Left renal cortex interstitium (tissue), 4 donors: ENCODE results near the gene TGM6. TPM values are rescaled to one million over a fixed set of nuclear protein-coding genes. Genes with fewer than 3 reads are reported as not detected.

ENCODE experiments used
- DNase-seq, 4 donors: peaks; one replicate each; pipeline ENCODE4 v3.0.0-alpha.2; 2013; ENCODE audit warnings: low read depth in 4 of 4, low spot score in 2 of 4, missing footprints in 1 of 4
- polyA plus RNA-seq, 4 donors: library from polyadenylated mRNA; unstranded; fragments of 120-200 nt; gene quantifications; one replicate each; pipeline ENCODE4 v1.2.1, GENCODE V29; 2013; ENCODE audit not compliant: insufficient read length in 4 of 4

The TGM6 gene
- polyA plus RNA-seq, 4 donors = not detected

- no peak for DNase-seq
Measured at GRCh38 chr20:2363187-2363586, 17.5 kb upstream of the TGM6 start.

DNA sequence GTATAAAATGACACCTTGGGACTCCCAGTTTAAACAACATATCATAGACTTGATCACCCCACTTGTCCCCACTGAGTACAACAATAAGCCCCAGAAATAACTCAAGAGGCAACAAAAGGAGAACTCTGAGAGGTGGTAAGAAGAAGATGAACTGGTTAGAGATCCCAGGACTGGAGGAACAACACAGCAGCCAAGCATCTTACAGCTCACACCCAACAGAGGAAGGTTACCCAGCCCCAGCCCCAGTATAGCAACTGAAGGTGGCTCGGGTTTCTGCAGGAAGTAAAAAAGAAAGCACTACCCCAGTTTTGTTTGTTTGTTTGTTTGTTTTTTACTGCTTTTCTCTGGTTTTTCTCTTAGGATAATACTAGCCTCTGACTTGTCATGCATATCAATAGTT lies 17.1 kb upstream of the TGM6 start:
- DNase-seq = no peak

DNA sequence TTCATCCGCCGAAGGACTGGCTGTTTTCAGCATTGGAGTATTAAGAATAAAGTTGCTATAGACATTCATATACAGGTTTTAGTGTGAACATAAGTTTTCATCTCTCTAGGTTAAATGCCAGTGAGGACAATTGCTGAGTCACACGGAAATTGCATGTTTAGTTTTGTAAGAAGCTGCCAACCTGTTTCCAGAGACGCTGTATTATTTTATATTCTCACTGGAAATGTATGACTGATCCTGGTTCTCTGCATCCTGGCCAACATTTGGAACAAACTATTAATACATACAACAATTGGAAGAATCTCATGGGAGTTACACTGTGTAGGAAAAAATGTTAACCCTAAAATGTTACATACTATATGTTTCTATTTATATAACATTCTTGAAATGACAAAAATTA lies 16.7 kb upstream of the TGM6 start:
- no peak for DNase-seq

GRCh38 chr20:2365091-2365490 lies 15.6 kb upstream of the TGM6 start:
- no peak for DNase-seq

- no peak for DNase-seq
Measured at GRCh38 chr20:2365666-2366065, 15.0 kb upstream of the TGM6 start.

DNA sequence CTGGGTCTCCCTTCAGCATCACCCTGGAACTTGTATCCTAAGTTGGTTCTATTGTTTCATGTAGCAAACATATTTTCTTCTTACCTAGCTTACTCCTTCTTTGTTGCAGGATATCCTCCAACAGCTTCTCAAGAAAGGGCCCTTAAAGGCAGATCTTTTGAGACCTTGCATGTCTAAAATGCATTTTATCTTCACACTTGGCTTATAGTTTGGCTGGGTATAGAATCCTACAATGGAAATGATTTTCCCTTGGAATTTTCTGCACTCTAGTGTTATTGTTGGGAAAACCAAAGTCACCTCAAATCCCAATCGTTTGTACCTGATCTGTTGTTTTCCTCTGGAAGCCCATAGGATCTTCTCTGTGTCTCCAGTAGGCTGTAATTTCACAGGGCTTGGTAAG lies 12.1 kb upstream of the TGM6 start:
- no peak for DNase-seq

GRCh38 chr20:2373098-2373497 lies 7.6 kb upstream of the TGM6 start:
- no peak for DNase-seq

DNA sequence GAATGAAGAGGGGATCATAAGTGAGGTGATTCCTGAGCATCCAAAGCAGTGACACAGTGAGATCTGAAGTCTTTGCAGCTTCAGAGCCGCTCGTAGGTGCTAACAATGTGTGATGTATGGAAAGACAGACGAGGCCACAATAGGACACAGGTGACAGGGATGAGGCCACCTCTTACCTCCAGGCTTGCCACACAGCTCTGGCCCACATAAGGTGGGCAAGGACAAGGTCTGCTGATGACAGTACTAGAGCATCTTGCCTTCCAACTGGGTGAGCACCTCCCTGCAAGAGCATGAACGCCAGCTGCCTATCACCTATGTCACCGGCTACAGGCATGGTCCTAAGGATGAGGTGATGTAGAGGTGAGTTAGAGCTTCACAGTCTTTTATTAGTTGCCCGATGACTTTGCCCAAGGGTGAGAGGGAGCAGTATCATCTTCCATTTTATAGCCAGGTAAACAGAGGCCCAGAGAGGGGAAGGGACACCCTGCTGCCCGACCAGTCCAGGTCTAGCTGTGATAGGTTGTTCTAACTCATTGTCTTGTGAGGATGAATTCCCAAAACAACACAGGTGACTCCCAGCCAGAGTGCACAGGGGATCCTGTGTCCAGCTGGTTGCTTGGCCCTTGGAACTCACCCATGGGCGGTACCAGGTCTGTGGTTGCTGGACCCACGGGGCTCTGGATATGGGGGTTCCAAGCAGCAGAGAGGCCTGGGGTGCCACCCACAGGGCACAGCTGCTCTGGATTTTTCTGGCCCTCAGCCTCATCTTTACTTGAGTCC lies 6.2 kb upstream of the TGM6 start:
- DNase-seq = no peak

DNA sequence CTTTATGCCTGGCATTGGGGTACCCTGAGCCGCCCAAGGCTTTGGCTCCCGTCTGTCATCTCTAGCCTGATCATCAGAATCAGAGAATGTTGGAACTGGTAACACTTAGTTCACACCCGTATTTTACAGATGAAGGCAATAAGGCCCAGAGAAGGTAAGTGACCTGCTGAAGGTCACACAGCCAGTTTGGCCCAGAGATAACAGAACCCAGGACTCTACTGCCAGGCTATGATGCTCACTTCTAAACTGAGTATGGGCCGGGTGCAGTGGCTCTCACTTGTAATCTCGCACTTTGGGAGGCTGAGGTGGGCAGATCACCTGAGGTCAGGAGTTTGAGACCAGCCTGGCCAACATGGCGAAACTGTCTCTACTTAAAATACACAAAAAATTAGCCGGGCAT lies 1.8 kb upstream of the TGM6 start:
- DNase-seq = no peak

- no peak for DNase-seq
Measured at GRCh38 chr20:2379511-2380229, 1.0 kb upstream of the TGM6 start.

DNA sequence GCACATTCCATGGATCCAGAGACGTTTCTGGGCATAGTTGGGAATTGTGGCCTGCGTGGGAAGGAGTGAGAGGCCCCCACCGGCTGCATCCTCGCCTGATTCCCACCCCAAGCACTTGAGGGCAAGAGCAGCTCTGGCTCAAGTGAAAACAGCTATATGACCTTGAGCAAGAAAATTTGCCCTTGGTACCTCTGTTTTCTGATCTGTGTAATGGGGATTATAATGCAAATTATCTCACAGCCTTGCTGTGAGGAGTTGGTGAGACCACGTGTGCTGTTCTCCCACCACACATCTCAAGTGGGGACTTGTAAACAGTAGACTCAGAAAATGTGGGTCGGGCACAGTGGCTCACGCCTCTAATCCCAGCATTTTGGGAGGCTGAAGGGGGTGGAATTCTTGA lies 602 bp downstream of the TGM6 start:
- no peak for DNase-seq

DNA sequence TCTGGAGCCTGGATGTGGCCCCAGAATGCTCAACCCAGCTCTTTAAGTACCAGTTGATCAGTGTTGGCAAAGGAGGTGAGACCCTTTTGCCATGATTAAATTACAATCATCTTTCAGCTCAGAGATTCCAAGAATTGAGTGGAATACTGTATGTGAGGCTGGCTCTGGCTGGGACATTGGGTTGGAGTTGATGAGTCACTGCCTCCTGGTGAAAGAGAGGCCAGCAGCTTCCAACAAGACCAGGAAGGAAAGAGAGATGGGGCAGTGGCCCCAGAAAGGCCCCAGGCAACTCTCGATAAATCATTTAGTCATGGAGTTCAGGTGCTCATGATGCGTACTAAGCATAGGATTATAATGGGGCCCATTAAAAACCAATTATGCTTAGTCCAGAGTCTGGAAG lies 2.1 kb downstream of the TGM6 start:
- no peak for DNase-seq

GRCh38 chr20:2385026-2385425 lies 4.3 kb downstream of the TGM6 start:
- no peak for DNase-seq

GRCh38 chr20:2385496-2385895 lies 4.8 kb downstream of the TGM6 start:
- no peak for DNase-seq

- DNase-seq = no peak
Measured at GRCh38 chr20:2386516-2387179, 5.9 kb downstream of the TGM6 start.

- no peak for DNase-seq
Measured at GRCh38 chr20:2387180-2387577, 6.5 kb downstream of the TGM6 start.

DNA sequence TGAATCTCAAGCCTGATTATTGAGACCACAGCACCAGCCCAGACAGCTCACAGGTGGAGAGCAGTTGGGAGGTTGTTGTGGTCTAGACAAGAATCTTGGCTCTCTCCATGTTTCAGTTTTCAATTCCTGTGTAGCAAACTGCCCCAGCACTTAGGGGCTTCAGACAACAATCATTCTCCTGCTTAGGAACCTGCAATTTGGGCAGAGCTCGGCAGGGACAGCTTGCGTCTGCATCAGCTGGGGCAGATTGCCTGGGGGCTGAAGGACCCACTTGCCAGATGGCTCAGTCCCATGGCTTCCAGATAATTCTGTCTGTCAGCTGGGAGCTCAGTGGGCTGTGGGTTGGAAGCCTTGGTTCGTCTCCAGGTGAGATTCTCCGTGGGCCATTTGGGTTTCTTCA lies 6.9 kb downstream of the TGM6 start:
- no peak for DNase-seq

DNA sequence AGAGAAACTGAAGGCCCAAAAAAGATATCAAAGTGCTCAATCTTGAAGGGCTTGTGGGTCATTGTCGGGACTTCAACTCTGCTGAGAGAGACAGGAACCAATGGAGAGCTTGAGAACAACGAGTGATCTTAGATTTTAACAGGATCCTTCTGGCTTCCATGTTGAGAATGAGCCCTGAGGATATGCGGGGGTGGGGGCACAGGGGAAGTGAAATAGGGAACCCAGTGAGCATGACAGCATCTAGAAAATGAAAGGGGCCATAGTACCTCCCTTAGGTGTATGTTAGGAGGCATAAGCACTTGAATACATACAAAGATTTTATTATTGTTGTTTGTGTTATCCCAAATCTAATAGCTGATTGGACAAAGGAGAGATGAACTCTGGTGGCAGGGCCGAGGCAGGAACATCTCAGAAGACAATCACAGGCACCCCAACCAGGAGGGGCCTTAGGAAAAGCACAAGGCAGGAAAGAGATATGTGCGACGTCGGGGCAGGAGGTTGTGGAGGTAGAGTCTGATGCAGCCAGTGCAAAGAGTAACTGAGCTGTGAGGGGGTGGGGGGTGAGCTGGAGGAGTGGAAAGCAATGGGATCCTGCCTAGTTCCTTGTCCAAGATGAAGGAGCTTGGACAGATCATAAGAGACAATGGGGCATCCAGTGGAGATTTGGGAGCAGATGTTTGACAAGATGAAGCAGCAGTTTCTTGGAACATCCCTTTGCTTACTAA lies 10.4 kb downstream of the TGM6 start:
- DNase-seq = no peak

DNA sequence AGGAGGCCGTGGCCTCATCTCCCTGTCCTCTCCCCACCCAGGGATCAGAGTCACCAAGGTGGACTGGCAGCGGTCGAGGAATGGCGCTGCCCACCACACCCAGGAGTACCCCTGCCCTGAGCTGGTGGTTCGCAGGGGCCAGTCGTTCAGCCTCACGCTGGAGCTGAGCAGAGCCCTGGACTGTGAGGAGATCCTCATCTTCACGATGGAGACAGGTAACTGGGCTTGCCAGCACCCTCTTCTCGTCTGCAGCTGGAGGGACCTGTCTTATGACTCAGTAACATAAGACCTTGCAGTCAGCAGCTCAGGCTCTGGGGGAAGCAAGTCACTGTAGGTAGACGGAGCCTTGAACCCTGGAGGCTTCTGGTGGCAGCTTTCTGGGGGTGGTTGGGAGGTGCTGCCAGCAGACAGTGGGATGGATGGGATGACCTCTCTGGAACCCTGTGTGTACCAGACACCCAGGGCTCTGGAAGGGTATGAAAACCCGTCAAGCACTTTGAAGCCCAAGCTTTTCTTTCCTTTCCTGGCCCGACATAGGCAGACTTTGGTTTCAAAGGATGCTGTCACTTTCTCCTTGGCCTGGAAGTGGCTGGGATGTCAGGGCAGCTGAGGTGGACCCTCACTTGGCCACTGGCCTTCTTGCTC lies 13.8 kb downstream of the TGM6 start:
- no peak for DNase-seq

GRCh38 chr20:2395136-2395535 lies 14.4 kb downstream of the TGM6 start:
- DNase-seq = no peak
